GM13977 (cell line): ENCODE measurements around the gene AGMO.

Source experiments
- DNase-seq: peaks from one replicate; pipeline ENCODE4 v3.0.0; 2012; ENCODE audit warnings: low spot score
- in situ Hi-C: fragments of 300-500 bp; cut with MboI; formaldehyde crosslinking; loops from one replicate; pipeline ENCODE4 v1.12.0; 2022; ENCODE audit warnings: low sequenced_read_pairs, low pct_unique_long_range_greater_than_20kb, mixed read lengths, inconsistent platforms; ENCODE audit not compliant: unreplicated experiment
- TF ChIP-seq, protein P1 (sequence below): IDR thresholded peaks from 2 replicates; pipeline ENCODE4 v1.5.1; 2012; ENCODE audit warnings: mild to moderate bottlenecking, control low read depth; ENCODE audit not compliant: insufficient read depth; ENCODE audit errors: extremely low read depth, missing control alignments

The AGMO gene

DNA sequence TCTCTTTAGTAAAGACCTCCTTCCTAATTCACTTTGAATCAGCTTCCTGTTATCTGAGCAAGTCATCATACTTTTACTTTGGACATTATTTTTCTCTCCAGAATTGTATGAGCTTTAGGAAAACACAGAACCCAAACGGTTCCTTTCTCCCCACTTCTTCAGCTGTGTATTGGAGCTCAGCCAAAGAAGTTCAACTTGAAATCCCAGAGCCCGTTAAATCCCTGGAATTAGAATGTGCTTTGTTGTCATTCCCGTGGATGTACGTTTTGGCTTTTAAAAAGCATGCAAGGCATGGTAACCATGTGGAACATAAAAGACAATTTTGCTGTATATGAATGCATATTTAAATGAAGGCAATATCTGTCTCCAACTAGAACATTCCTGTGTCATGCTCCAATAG is 46.6 kb downstream of the AGMO start:
- in situ Hi-C loops, result no loop called here
- no peak for DNase-seq
- TF ChIP-seq, protein P1, sequence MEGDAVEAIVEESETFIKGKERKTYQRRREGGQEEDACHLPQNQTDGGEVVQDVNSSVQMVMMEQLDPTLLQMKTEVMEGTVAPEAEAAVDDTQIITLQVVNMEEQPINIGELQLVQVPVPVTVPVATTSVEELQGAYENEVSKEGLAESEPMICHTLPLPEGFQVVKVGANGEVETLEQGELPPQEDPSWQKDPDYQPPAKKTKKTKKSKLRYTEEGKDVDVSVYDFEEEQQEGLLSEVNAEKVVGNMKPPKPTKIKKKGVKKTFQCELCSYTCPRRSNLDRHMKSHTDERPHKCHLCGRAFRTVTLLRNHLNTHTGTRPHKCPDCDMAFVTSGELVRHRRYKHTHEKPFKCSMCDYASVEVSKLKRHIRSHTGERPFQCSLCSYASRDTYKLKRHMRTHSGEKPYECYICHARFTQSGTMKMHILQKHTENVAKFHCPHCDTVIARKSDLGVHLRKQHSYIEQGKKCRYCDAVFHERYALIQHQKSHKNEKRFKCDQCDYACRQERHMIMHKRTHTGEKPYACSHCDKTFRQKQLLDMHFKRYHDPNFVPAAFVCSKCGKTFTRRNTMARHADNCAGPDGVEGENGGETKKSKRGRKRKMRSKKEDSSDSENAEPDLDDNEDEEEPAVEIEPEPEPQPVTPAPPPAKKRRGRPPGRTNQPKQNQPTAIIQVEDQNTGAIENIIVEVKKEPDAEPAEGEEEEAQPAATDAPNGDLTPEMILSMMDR, result no peak

DNA sequence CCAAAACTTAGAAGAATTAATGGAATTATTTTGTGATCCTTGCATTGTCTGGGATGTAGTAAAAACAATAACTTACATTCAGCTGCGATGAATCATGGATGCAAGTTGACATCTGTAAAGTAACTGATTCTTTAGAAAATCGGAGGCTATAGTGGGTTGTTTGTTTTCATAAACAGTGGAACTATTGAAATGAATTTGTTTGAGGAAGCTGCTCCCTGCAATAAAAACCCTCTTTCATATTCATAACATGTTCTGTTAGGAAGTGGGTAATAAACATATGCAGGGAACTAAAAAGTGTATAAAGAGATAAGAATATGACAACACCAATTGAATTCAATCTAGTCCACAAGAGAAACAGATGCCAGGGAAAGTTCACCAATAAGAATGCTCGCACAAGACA is 53.6 kb downstream of the AGMO start:
- no peak for DNase-seq
- in situ Hi-C loops, result no loop called here
- TF ChIP-seq, protein P1, result no peak

DNA sequence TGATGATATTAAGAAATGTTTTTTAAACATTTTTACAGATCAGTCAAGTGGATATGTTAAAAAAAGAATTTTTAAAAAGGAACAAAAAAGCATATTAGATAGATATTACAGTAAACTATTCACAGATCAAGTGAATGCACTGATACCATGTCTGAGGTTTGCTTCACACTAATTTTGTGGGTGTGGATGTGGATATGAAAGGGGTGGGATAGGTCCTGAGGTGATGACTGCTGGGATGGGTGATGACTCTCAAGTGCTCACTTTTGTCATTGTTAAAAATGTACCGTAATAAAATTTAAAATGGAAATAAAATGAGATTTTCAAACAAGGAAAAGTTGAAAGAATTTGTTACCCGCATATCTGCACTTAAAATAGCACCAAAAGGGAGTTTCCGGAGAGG is 54.1 kb downstream of the AGMO start:
- in situ Hi-C loops, result no loop called here
- TF ChIP-seq, protein P1, result no peak

DNA sequence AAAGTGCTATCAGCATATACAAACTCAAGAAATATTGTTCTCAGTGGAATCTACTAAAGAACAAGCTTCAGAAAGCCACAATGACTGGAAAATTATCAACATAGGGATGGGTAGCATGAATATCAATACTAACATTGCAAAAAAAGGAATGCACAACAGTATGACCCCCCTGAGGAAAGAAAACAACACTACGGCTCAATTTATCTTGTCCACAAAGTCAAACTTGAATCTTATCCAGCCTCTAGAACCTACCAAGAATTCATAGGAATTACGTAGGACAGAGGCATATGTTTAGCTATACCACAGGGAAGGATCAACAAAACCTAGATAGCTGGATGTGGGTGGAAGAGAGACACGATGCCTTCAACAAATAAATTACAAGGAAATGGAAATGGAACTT is 54.6 kb downstream of the AGMO start:
- no peak for DNase-seq
- TF ChIP-seq, protein P1, result no peak
- in situ Hi-C loops, result no loop called here

More for the DNA sequence above, 54.1 kb downstream of the AGMO start:
- DNase-seq, result no peak

DNA sequence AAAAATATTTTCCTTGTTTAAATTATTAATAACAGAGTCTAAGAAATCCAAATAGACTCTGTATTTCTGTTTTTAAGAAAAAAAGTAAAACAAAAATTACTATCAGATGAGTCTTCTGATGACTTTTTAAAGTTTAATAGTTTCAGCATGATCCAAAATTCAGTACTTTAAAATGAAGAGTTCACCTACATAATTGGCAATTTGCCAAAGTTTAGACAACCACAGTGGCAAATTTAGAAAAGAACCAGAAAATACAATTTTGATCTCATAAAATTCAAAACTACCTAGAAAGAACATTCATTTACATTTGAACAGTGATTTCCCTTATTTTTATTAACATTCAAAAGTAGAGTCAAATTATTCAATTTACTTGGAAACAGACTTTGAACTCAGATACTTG is 56.1 kb downstream of the AGMO start:
- in situ Hi-C loops, result no loop called here
- TF ChIP-seq, protein P1, result no peak
- no peak for DNase-seq

DNA sequence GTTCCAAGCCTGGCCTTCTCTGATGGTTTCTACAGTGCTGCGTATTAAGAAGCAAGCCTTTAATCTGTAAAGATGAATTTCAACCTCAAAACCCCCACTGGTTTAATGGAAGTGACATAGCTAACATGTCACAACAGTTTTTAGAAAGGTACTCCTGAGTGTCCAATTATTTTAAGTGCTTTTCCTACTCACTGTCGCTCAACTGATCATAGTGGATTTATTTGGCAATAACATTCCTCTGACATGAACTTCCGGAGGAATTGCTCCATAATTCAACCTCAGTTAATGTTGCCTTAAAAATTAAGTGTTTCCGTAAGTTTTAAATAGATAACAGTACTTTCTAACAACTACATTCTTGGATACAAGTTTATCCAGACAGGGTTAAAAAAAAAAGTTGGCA is 57.5 kb downstream of the AGMO start:
- no peak for DNase-seq
- TF ChIP-seq, protein P1, result no peak
- in situ Hi-C loops, result no loop called here
